GM19467 (cell line): ENCODE data around the gene CCDC138.
"Not testable (repeated sequence)": the region's sequence is repeated elsewhere in the genome, so short reads cannot be mapped to it uniquely, and the experiment has no call there.

Experiments used
- ATAC-seq: cut with Tn5 transposase; IDR thresholded peaks from one replicate; pipeline ENCODE4 v1.9.1; 2021; ENCODE audit warnings: mild to moderate bottlenecking, moderate library complexity; ENCODE audit not compliant: unreplicated experiment

Gene CCDC138

GRCh38 chr2:108786354-108787215 is at the start of gene CCDC138:
CCDC138 (plus strand) TSS chr2:108786771; CDS start chr2:108786823, 52 bp downstream.
- peak; percentile 93 for ATAC-seq

- ATAC-seq, result not testable (repeated sequence)
Observed at GRCh38 chr2:108757973-108758372, 28.6 kb upstream of the CCDC138 start.

GRCh38 chr2:108762618-108763017 is 24.0 kb upstream of the CCDC138 start:
- ATAC-seq, result not testable (repeated sequence)

- ATAC-seq, result not testable (repeated sequence)
Observed at GRCh38 chr2:108766671-108767070, 19.9 kb upstream of the CCDC138 start.

- ATAC-seq, result not testable (repeated sequence)
Observed at GRCh38 chr2:108767859-108768258, 18.7 kb upstream of the CCDC138 start.

- no peak for ATAC-seq
Observed at GRCh38 chr2:108776475-108776874, 10.1 kb upstream of the CCDC138 start.

GRCh38 chr2:108778857-108779256 is 7.7 kb upstream of the CCDC138 start:
- ATAC-seq, result no peak

GRCh38 chr2:108786008-108786353 is 590 bp upstream of the CCDC138 start:
- ATAC-seq, result no peak

- no peak for ATAC-seq
Observed at GRCh38 chr2:108787216-108787541, 608 bp downstream of the CCDC138 start.

- no peak for ATAC-seq
Observed at GRCh38 chr2:108803045-108803736, 16.6 kb downstream of the CCDC138 start.

- no peak for ATAC-seq
Observed at GRCh38 chr2:108805032-108805431, 18.5 kb downstream of the CCDC138 start.

GRCh38 chr2:108805782-108806181 is 19.2 kb downstream of the CCDC138 start:
- ATAC-seq, result no peak

GRCh38 chr2:108806371-108807113 is 20.0 kb downstream of the CCDC138 start:
- no peak for ATAC-seq

GRCh38 chr2:108809936-108810335 is 23.4 kb downstream of the CCDC138 start:
- no peak for ATAC-seq

GRCh38 chr2:108810993-108811957 is 24.7 kb downstream of the CCDC138 start:
- no peak for ATAC-seq

- ATAC-seq, result no peak
Observed at GRCh38 chr2:108813732-108814131, 27.2 kb downstream of the CCDC138 start.

- ATAC-seq, result no peak
Observed at GRCh38 chr2:108820482-108820881, 33.9 kb downstream of the CCDC138 start.

- no peak for ATAC-seq
Observed at GRCh38 chr2:108823286-108823685, 36.7 kb downstream of the CCDC138 start.

GRCh38 chr2:108824316-108825070 is 37.9 kb downstream of the CCDC138 start:
- ATAC-seq, result no peak

- no peak for ATAC-seq
Observed at GRCh38 chr2:108825254-108825653, 38.7 kb downstream of the CCDC138 start.
